GM19452 (cell line): ENCODE data around the gene ORM1.
"Not testable (repeated sequence)": the region's sequence is repeated elsewhere in the genome, so short reads cannot be mapped to it uniquely, and the experiment has no call there.

Experiments used
- ATAC-seq: cut with Tn5 transposase; IDR thresholded peaks from one replicate; pipeline ENCODE4 v1.9.1; 2021; ENCODE audit not compliant: unreplicated experiment

The ORM1 gene

GRCh38 chr9:114322831-114323531 lies at the start of gene ORM1:
ORM1 (plus strand) TSS chr9:114323098; CDS start chr9:114323134, 36 bp downstream.
- not testable (repeated sequence) for ATAC-seq

GRCh38 chr9:114273461-114273881 lies 49.4 kb upstream of the ORM1 start:
- ATAC-seq: no peak

- ATAC-seq: no peak
Observed at GRCh38 chr9:114274217-114274616, 48.7 kb upstream of the ORM1 start.

GRCh38 chr9:114275246-114276004 lies 47.5 kb upstream of the ORM1 start:
- ATAC-seq: no peak

- no peak for ATAC-seq
Observed at GRCh38 chr9:114276908-114277821, 45.7 kb upstream of the ORM1 start.

- ATAC-seq: no peak
Observed at GRCh38 chr9:114278356-114278755, 44.5 kb upstream of the ORM1 start.

- ATAC-seq: no peak
Observed at GRCh38 chr9:114278881-114279570, 43.9 kb upstream of the ORM1 start.

- ATAC-seq: no peak
Observed at GRCh38 chr9:114279693-114280092, 43.2 kb upstream of the ORM1 start.

- ATAC-seq: no peak
Observed at GRCh38 chr9:114280636-114281472, 42.0 kb upstream of the ORM1 start.

- ATAC-seq: no peak
Observed at GRCh38 chr9:114281473-114282103, 41.3 kb upstream of the ORM1 start.

GRCh38 chr9:114282104-114282485 lies 40.8 kb upstream of the ORM1 start:
- no peak for ATAC-seq

- no peak for ATAC-seq
Observed at GRCh38 chr9:114282507-114282906, 40.4 kb upstream of the ORM1 start.

- ATAC-seq: no peak
Observed at GRCh38 chr9:114282926-114283325, 40.0 kb upstream of the ORM1 start.

GRCh38 chr9:114283551-114284111 lies 39.3 kb upstream of the ORM1 start:
- ATAC-seq: no peak

GRCh38 chr9:114284316-114285060 lies 38.4 kb upstream of the ORM1 start:
- no peak for ATAC-seq

GRCh38 chr9:114285166-114285867 lies 37.6 kb upstream of the ORM1 start:
- ATAC-seq: no peak

GRCh38 chr9:114286146-114286679 lies 36.7 kb upstream of the ORM1 start:
- ATAC-seq: no peak
